Esophagus squamous epithelium (tissue), 4 donors: ENCODE measurements around the gene SLC37A3.

Experiments used
- CTCF ChIP-seq, 6 experiments: fragments of 450-650 bp in 4 of 6; fragments of 200-600 bp in 2 of 6; sonication (generic) in 2 of 6; IDR thresholded peaks; one replicate each; pipeline ENCODE4 v1.5.1; 2016 to 2019; ENCODE audit warnings: antibody characterized with exemption in 6 of 6, mild to moderate bottlenecking in 4 of 6, moderate library complexity in 4 of 6
- POLR2A ChIP-seq, 4 donors: fragments of 450-650 bp; IDR thresholded peaks; one replicate each; pipeline ENCODE4 v1.6.1; 2017; ENCODE audit warnings: antibody characterized with exemption in 4 of 4, mild to moderate bottlenecking in 4 of 4, moderate library complexity in 3 of 4

GRCh38 chr7:140298213-140298612 lies 100.1 kb downstream of the SLC37A3 start:
- no peak for TF ChIP-seq CTCF (IDR thresholded peaks at IDR 0.05)
- no peak for TF ChIP-seq POLR2A (IDR thresholded peaks at IDR 0.05)
